ENCODE data around the gene RHEB. TPM values are rescaled to one million over a fixed set of nuclear protein-coding genes. Genes with fewer than 3 reads are reported as not detected.

The RHEB gene
- total and polyA plus RNA-seq, 8 donors: 28.6 to 65.9 (median 35.8) TPM

DNA sequence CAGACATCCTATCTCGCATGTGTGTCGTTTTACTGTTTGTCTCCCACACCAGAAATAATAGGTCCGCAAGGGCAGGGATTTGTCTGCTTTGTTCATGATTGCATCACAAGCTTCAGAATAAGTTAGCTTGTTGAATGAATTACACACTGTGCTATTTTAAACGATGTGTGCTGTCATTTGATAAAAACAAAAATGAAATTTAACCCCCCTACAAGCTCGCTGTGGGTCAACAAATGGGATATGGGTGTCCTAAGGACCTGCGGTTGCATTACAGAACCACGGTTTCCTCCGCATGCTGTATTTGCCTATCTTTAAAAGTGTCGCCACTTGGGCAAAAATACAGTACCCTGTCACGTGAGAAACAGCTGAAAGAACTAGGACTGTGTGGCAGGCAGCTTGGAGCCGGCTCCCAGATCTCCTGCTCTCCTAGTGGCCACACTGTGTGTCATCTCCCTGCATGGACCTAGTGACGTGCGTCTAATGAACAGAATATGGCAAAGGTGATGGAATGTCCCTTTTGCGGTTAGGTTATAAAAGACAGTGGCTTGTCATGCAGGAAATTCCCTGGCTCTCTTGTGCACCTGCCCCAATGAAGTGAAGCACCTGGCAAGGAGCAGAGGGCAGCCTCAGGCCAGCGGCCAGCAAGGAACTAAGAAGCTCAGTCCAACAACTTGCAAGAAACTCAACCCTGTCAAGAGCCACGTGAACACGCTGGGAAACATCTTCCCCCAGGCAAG is 46.9 kb downstream of the RHEB start:
- Histone ChIP-seq H3K27ac (no peak overlapping the region), H3K36me3 (peaks cover 0 to 11% (median 11%) of the 10 kb centered on the region in 3 donors), H3K27me3 (no peaks in the 10 kb centered on the region), H3K4me3 (no peak overlapping the region), H3K9me3 (no peaks in the 10 kb centered on the region), H3K4me1 (no peaks in the 10 kb centered on the region)
- intact Hi-C loops (cut with DNase I): no loop called here
- 87 to 92% methylated on average over 17 of the region's 17 CpGs for WGBS, 2 donors
- DNase-seq (no peak), ATAC-seq (no peak), FAIRE-seq (no peak)
- TF ChIP-seq, protein P1, sequence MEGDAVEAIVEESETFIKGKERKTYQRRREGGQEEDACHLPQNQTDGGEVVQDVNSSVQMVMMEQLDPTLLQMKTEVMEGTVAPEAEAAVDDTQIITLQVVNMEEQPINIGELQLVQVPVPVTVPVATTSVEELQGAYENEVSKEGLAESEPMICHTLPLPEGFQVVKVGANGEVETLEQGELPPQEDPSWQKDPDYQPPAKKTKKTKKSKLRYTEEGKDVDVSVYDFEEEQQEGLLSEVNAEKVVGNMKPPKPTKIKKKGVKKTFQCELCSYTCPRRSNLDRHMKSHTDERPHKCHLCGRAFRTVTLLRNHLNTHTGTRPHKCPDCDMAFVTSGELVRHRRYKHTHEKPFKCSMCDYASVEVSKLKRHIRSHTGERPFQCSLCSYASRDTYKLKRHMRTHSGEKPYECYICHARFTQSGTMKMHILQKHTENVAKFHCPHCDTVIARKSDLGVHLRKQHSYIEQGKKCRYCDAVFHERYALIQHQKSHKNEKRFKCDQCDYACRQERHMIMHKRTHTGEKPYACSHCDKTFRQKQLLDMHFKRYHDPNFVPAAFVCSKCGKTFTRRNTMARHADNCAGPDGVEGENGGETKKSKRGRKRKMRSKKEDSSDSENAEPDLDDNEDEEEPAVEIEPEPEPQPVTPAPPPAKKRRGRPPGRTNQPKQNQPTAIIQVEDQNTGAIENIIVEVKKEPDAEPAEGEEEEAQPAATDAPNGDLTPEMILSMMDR (IDR thresholded peaks at IDR 0.05): no peak

DNA sequence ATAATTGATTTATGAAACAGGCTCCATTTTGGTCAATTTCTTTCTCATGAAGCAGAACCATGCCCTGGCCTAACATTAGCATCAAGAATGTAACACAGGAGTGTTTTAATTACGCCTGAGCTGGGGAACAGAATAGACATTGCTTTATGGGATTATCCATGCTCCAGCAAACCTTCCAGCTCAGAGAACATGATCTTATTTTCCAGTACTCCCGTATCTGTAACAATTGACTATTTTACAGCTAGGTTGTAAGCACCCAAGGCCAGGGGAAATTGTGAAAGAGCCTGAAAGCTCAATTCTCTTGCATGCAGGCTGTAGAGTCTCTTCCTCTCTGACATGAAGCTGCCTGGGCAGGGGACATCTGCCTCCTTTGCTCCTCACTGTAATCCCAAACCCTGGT is 49.0 kb downstream of the RHEB start:
- 84 to 86% methylated on average over 2 of the region's 2 CpGs for WGBS, 2 donors
- Histone ChIP-seq H3K27ac (no peak overlapping the region), H3K4me1 (no peaks in the 10 kb centered on the region), H3K9me3 (no peaks in the 10 kb centered on the region), H3K27me3 (no peaks in the 10 kb centered on the region), H3K4me3 (no peak overlapping the region), H3K36me3 (peaks cover 0 to 20% (median 11%) of the 10 kb centered on the region in 3 donors)
- TF ChIP-seq, protein P1 (IDR thresholded peaks at IDR 0.05): no peak
- DNase-seq (no peak), ATAC-seq (peak in 2 of 4 donors; percentile 48 to 61), FAIRE-seq (no peak)
- intact Hi-C loops (cut with DNase I): no loop called here

DNA sequence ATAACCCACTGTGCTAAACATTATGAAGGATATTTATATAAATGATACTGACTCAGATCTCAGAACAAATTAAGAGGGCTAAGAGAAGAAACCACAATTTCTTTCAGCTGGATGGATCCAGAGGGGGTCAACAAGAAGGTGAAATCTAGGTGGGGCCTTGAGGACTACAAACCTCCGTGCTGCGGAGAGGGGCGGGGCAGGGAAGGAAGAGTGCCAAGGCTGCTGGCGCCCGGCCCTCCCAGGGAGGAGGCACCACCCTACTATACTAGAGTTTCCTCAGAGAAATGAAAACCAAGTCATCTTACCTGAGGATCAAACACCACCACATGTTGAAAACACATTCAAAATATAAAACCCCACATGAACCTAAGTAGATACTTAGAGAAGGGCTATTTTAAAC is 50.4 kb downstream of the RHEB start:
- no peaks in the 10 kb centered on the region for H3K9me3 ChIP-seq
- H3K36me3 ChIP-seq: peaks cover 0 to 26% (median 14%) of the 10 kb centered on the region in 3 donors
- no peak overlapping the region for H3K27ac ChIP-seq
- H3K27me3 ChIP-seq: no peaks in the 10 kb centered on the region
- no peak overlapping the region for H3K4me3 ChIP-seq
- FAIRE-seq: no peak
- DNase-seq: no peak
- intact Hi-C loops (cut with DNase I): no loop called here
- H3K4me1 ChIP-seq: no peaks in the 10 kb centered on the region
- WGBS, 2 donors: 73 to 78% methylated on average over 5 of the region's 5 CpGs
- ATAC-seq: no peak
- TF ChIP-seq, protein P1 (IDR thresholded peaks at IDR 0.05): no peak

DNA sequence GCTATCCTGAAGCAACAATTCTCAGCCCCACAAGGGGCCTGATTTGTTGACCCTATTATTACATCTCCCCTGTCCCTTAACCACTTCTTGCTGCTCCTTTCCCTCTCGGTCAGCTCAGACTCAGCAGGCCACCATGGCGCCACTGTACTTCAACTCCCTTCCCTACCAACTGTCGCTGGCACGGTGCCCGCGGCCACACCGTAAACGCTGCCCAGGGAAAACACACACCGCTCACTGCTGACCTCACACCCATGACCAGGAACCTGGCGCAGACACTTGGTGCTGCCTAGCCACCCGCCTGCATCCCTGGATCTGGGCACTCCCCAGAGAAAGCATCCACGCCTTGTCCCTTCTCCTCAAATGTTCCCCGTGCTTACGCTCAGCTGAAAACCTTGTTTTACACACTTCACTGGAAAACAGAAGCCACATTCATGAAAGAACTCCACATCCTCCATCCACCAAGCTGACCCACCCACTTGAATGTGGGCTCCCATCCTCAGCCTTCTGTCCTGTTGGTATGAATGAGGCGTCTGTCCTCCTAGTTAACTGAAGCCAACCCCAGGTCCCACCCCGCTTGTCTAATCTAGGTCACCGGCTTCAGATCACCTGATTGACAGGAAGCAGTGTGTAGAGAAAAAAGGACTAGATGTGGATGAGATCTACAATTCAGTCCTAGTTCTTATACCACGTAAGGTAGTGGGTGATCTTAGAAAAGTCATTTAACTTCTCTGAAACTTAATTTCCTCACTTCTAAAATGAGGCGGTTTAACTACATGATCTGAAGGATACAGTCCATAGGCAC is 51.3 kb downstream of the RHEB start:
- TF ChIP-seq, protein P1 (IDR thresholded peaks at IDR 0.05): no peak
- DNase-seq (no peak), FAIRE-seq (no peak), ATAC-seq (no peak)
- no peaks in the 10 kb centered on the region for H3K9me3 ChIP-seq
- no peak overlapping the region for H3K4me3 ChIP-seq
- intact Hi-C loops (cut with DNase I): no loop called here
- no peaks in the 10 kb centered on the region for H3K27me3 ChIP-seq
- peaks cover 0 to 26% (median 14%) of the 10 kb centered on the region in 3 donors for H3K36me3 ChIP-seq
- 87 to 92% methylated on average over 19 of the region's 19 CpGs for WGBS, 2 donors
- no peak overlapping the region for H3K27ac ChIP-seq
- H3K4me1 ChIP-seq: no peaks in the 10 kb centered on the region

Data from pancreas (tissue), 10 donors.